Ascending aorta (tissue), 2 donors: ENCODE measurements around the gene SMIM3. TPM values are rescaled to one million over a fixed set of nuclear protein-coding genes. Genes with fewer than 3 reads are reported as not detected.
"Not testable (repeated sequence)": the region's sequence is repeated elsewhere in the genome, so short reads cannot be mapped to it uniquely, and the experiment has no call there.

ENCODE experiments used
- DNase-seq, 2 donors: peaks; one replicate each; pipeline ENCODE4 v3.0.0-alpha.2; 2019; ENCODE audit warnings: low spot score in 2 of 2
- H3K27ac ChIP-seq, 2 donors: fragments of 200-600 bp; sonication (generic); one replicate each; pipeline ENCODE4 v1.5.1; 2016 to 2017; ENCODE audit warnings: mild to moderate bottlenecking in 1 of 2
- H3K27me3 ChIP-seq: fragments of 200-600 bp; sonication (generic); one replicate; pipeline ENCODE4 v1.5.1; 2017
- H3K36me3 ChIP-seq, 2 donors: fragments of 200-600 bp; sonication (generic); one replicate each; pipeline ENCODE4 v1.5.1; 2016
- H3K4me1 ChIP-seq, 2 donors: fragments of 200-600 bp; sonication (generic); one replicate each; pipeline ENCODE4 v1.5.1; 2016 to 2017; ENCODE audit warnings: mild to moderate bottlenecking in 1 of 2
- H3K4me3 ChIP-seq, 2 donors: fragments of 200-600 bp; sonication (generic); one replicate each; pipeline ENCODE4 v1.5.1; 2016 to 2017; ENCODE audit warnings: mild to moderate bottlenecking in 1 of 2
- H3K9me3 ChIP-seq, 2 donors: fragments of 200-600 bp; sonication (generic); one replicate each; pipeline ENCODE4 v1.5.1; 2016
- CTCF ChIP-seq, 3 experiments: fragments of 200-600 bp in 2 of 3; fragments of 450-650 bp in 1 of 3; sonication (generic) in 2 of 3; IDR thresholded peaks; one replicate each; pipeline ENCODE4 v1.5.1; 2016 to 2019; ENCODE audit warnings: antibody characterized with exemption in 3 of 3, mild to moderate bottlenecking in 1 of 3, moderate library complexity in 1 of 3
- intact Hi-C: fragments of 100-400 bp; cut with DNase I; formaldehyde crosslinking; loops from one replicate; pipeline ENCODE4 v1.15.1; 2023
- total RNA-seq: library from RNA; depleted of rRNA; stranded (reverse); fragments of >200 nt; gene quantifications from one replicate; pipeline ENCODE4 v1.1.0, GENCODE V29; 2016

SMIM3 gene
- total RNA-seq, 1 donor from 2014 or later, result 52.4 TPM

DNA sequence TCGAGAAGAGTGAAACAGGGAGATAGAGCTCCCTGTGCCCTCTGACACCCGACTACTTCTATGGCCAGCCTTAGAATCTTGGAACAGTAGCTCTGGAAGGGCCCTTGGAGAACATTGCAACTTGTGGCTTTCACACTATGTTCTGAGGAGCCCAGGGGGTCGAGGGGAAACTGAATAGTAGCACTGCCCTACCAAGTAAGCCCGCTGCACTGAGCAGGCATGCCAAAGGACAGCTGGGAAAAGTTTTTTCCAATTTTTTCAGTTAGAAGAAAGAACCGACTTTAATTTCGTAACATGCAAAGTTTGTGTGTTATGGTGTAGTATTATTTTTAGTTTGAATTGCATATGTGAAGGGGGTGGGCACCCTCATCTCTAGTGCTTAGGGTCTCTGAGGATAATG lies 10.9 kb downstream of the SMIM3 start:
- intact Hi-C loops, result loop anchor here (10.0 kb wide), 3 partner anchors 305 to 885 kb away; partner anchors contain the start of gene PDGFRB
- no peak for TF ChIP-seq CTCF (IDR thresholded peaks at IDR 0.05)
- DNase-seq, result no peak
- Histone ChIP-seq H3K27me3 (no peaks in the 10 kb centered on the region), H3K4me1 (peaks cover 3 to 47% of the 10 kb centered on the region in 2 donors), H3K9me3 (no peaks in the 10 kb centered on the region), H3K4me3 (no peak overlapping the region), H3K27ac (peak overlapping the region; percentile 21 to 77), H3K36me3 (no peaks in the 10 kb centered on the region)

DNA sequence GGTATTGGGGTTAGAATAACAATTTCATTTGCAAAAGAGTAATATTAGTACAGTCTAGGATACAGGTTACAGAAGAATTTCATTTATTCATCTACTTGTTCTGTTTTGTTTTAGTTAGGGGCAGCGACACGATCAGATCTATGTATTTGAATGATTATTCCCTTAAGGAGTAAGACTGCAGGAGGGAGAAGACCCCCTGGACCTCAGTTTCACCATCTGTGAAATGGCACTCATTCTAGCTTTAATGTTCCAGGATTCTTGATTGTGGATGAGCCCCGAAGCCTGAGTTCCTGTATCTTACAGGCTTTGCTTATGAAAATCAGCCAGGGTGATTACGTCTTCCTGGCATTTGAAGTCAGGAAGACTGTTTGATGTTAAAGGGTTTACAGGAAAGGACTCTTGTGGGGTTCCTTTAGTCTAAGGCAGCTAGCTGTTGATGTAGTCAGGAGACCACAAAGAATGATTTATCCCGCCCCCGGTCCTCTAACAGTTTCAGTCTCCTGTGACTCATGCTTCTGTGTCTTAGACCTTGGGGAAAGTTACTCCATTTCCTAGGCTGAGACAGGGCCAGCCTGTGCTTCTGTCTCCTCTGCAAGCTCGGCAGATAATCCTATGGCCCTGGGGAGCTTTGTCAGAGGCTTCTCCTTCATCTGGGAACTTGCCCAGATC lies 11.5 kb downstream of the SMIM3 start:
- Histone ChIP-seq H3K9me3 (no peaks in the 10 kb centered on the region), H3K27ac (peak overlapping the region; percentile 41 to 77), H3K4me3 (peak overlapping the region in 1 of 2 donors; percentile 36), H3K27me3 (no peaks in the 10 kb centered on the region), H3K4me1 (peaks cover 3 to 41% of the 10 kb centered on the region in 2 donors), H3K36me3 (peaks cover 0 to 3% of the 10 kb centered on the region in 2 donors)
- DNase-seq, result peak; percentile 28 to 85
- no peak for TF ChIP-seq CTCF (IDR thresholded peaks at IDR 0.05)
- intact Hi-C loops, result loop anchor here (10.0 kb wide), 3 partner anchors 305 to 885 kb away; partner anchors contain the start of gene PDGFRB

DNA sequence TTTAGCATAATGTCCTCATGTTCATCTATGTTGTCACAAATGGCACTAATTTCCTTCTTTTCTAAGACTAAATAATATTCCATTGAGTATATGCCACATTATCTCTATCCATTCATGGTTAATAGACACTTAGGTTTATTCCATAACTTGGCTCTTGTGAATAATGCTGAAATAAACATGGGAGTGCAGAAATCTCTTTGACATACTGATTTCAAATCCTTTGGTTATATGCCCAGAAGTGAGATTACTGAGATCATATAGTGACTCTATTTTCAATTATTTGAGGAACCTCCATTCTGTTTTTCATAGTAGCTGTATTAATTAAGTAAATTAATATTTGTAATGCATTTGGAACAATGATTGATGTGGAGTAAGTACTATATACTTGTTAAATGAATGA lies 13.0 kb downstream of the SMIM3 start:
- no peaks in the 10 kb centered on the region for H3K27me3 ChIP-seq
- no peaks in the 10 kb centered on the region for H3K9me3 ChIP-seq
- no peak overlapping the region for H3K4me3 ChIP-seq
- DNase-seq, result no peak
- H3K4me1 ChIP-seq, result peaks cover 3 to 34% of the 10 kb centered on the region in 2 donors
- H3K36me3 ChIP-seq, result peaks cover 11 to 17% of the 10 kb centered on the region in 2 donors
- no peak for TF ChIP-seq CTCF (IDR thresholded peaks at IDR 0.05)
- H3K27ac ChIP-seq, result peak overlapping the region in 1 of 2 donors; percentile 77
- intact Hi-C loops, result no loop called here

DNA sequence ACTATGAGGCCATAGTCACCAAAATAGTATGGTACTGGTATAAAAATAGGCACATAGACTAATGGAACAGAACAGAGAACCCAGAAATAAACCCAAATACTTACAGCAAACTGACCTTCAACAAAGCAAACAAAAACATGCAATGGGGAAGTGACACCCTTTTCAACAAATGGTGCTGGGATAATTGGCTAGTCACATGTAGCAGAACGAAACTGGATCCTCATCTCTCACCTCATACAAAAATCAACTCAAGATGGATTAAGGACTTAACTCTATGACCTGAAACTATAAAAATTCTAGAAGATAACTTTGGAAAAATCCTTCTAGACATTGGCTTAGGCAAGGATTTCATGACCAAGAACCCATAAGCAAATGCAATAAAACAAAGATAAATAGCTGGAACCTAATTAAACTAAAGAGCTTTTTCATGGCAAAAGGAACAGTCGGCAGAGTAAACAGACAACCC lies 14.9 kb downstream of the SMIM3 start:
- peaks cover 15 to 22% of the 10 kb centered on the region in 2 donors for H3K36me3 ChIP-seq
- peak overlapping the region in 1 of 2 donors; percentile 38 for H3K27ac ChIP-seq
- intact Hi-C loops, H3K9me3 ChIP-seq, H3K4me3 ChIP-seq, DNase-seq, H3K27me3 ChIP-seq: not testable (repeated sequence)
- H3K4me1 ChIP-seq, result peaks cover 3 to 24% of the 10 kb centered on the region in 2 donors

DNA sequence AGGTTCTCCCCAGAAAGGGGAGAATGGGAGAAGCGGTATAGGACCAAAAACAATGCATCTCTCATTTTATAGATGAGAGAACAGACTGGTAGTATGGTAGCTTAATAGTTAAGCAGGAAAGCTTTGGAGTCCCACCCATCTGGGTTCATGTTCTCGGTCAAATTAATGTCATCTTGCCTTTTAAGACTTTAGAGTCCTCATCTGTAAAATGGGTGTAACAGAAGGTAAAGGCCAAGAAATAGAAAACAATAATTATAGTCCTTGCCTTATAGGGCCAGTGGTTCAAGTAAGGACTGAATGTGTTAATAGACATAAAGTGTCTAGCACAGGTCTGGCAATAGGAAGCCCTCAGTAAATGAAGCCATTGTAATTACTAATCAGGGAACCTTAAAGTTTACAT lies 16.4 kb downstream of the SMIM3 start:
- H3K9me3 ChIP-seq, result no peaks in the 10 kb centered on the region
- H3K27ac ChIP-seq, result no peak overlapping the region
- H3K4me1 ChIP-seq, result peaks cover 0 to 16% of the 10 kb centered on the region in 2 donors
- H3K4me3 ChIP-seq, result no peak overlapping the region
- peaks cover 15 to 22% of the 10 kb centered on the region in 2 donors for H3K36me3 ChIP-seq
- no peaks in the 10 kb centered on the region for H3K27me3 ChIP-seq
- DNase-seq, result no peak
- no peak for TF ChIP-seq CTCF (IDR thresholded peaks at IDR 0.05)
- intact Hi-C loops, result no loop called here

GRCh38 chr5:150797384-150797783 lies 18.8 kb downstream of the SMIM3 start:
- no peaks in the 10 kb centered on the region for H3K27me3 ChIP-seq
- intact Hi-C loops, result no loop called here
- peaks cover 15 to 22% of the 10 kb centered on the region in 2 donors for H3K36me3 ChIP-seq
- no peak overlapping the region for H3K27ac ChIP-seq
- DNase-seq, result no peak
- no peaks in the 10 kb centered on the region for H3K9me3 ChIP-seq
- no peak overlapping the region for H3K4me3 ChIP-seq
- TF ChIP-seq CTCF (IDR thresholded peaks at IDR 0.05), result no peak
- H3K4me1 ChIP-seq, result peaks cover 0 to 3% of the 10 kb centered on the region in 2 donors
